Midbrain (tissue), 1 donor: ENCODE measurements around the gene LAMA3.
A peak's percentile ranks its signal among the peaks of the same experiment; 100 is the strongest.

Experiments used
- DNase-seq: peaks from one replicate; lab custom pipeline; 2025; lab: John Stamatoyannopoulos, UW

LAMA3 gene

DNA sequence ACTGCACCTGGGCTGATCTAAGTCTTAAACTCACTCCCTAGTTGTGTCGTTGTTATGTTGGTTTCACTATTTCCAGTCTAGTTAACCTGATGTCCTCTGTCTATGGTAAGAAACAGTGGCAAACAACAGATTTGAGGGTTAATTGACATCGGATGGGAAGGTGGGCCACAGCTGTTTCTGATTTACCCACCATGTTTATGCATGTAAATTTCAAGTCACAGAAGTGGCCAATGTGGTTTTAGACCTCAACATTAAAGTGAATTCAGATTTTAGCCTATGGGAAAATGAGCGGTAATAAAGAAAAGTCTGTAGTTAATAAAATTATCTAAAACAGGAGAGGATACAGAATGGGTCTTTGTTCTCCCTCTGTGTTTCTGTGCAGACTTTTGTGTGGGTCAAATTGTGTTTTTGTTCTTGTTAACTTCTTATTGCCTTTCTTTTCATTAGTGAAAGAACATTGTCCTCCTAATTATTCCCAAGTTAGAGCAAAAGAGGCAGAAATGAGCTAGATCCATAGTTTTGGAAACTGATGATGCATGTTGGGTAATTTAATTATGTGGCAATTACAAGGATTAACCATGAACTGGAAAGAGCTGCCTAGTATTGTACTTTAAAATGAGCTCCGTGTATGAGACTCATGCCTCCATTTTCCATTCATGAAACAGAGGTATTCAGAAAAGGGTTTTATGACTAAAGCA is 83.2 kb downstream of the LAMA3 start:
- DNase-seq: no peak

- no peak for DNase-seq
These were observed 87.1 kb downstream of the LAMA3 start for GRCh38 chr18:23776306-23776705.

GRCh38 chr18:23778828-23779227 is 89.6 kb downstream of the LAMA3 start:
- no peak for DNase-seq

- no peak for DNase-seq
These were observed 90.5 kb downstream of the LAMA3 start for GRCh38 chr18:23779696-23780303.

DNA sequence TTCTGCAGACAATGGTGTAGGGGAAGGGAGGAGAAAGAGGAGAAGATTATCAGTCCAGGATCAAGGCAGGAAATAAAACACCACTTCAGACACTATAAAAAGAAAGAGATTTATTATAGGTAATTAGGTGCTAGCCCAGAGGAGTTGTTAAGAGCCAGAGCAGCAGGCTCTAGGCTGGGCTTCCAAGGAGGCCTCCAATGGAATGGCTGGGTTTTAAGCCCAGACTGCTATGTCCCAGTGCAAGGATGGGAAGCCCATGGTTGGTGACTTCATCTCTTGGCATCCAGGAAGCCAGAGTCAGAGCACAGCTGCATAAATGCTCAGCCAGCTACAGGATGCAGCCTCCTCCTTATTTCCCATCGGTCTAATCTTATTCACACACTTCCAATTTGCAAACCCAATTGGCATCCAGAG is 95.6 kb downstream of the LAMA3 start:
- no peak for DNase-seq

GRCh38 chr18:23793051-23793450 is 103.8 kb downstream of the LAMA3 start:
- no peak for DNase-seq

DNA sequence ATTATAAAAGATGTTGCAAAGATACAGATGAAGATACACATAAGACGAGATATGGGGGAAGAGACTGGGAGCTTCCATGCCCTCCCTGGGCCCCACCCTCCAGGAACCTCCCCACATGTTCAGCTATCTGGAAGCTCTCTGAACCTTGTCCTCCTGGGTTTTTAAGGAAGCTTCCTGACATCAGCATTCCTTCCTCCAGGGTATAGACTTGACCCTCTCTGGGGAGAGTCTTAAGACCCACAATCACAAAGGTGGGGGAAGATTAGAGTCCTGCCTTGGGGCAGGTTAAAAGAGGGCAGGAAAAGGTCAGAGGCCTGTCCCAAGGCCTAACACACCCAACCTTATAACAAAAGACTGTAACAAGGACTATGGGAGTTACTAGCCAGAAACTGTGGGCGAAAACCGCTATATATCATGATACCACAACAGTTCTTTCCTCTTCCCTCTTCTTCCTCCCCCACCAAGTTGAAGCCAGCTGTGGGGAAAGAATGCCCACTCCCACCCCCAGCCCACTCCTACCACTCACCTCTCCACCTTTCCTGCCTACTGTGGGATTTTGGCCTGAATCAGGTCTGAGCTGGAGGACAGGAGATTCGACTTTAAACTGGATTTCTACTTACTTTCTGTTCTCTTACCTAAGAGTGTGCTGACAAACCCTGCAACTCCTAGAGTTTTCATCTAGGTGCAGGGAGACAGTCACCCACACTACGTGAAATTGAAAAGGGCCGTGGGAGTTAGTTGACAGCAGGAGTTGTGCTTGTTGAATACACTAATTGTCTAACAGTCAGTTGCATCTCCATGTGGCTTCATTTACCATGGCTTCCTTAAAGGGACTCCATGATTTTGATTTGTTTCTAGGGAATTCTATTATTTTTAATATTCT is 105.0 kb downstream of the LAMA3 start:
- no peak for DNase-seq

DNA sequence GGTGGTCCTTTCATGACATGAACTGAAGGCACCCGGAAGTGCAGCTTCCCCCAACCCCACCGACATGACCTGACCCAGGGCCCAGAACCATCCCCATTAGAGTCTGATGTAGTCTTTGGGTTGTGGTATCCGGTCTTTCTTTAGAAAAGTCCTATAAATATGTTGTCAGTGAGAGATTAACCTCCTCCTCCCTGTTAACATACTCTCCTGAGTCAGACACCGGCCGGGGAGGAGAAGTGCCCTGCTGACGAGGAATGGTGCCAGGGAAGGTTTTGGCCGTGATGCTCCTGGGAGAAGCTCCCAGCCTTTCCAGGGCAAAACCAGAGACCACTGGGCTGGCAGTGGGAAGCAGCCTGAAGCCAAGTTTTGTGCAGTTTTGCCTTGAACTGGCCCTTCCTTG is 109.0 kb downstream of the LAMA3 start:
- no peak for DNase-seq

DNA sequence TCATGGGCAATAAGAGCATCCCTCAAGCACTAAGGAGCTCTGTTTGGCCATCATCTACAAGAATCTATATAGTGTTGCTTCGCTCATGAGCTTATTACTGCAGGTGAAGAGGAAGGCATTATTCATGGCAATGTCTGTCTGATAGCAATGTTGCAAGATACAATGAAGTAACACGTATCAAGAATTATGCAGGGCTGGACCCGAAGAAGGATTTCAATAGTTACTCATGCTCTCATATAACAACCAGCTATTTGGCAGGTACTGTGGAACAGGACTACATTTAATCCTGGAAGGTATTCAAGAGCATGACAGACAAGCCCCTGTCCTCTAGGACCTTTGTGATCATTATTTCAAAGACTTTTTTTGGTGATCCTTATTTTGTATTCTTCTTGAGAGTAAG is 109.6 kb downstream of the LAMA3 start:
- DNase-seq: no peak

DNA sequence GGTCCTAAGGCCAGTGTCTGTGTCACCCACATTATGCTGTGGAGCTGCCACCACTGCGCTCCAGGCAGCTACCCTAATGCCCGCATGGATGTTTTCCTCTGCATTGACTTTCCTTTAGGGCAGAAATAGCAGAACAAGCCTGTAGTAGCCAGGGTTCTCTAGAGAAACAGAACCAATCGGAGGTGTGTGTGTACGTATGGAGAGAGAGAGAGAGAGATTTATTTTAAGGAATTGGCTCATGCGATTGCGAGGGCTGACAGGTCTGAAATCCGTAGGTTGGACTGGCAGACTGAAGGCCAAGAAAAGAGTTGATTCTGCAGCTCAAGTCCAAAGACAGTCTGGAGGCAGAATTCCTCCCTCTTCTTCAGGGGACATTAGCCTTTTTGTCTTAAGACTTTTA is 110.3 kb downstream of the LAMA3 start:
- no peak for DNase-seq

DNA sequence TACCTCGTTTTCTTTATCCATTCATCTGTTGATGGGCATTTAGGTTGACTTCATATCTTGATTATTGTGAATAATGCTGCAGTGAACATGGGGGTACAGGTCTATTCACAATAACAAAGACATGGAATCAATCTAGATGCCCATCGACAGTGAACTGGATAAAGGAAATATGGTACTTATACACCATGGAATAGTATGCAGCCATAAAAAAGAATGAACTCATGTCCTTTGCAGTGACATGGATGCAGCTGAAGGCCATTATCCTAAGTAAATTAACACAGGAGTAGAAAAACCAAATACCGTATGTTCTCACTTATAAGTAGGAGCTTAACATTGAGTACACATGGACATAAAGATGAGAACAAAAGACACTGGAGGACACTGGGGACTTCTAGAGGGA is 111.6 kb downstream of the LAMA3 start:
- no peak for DNase-seq

DNA sequence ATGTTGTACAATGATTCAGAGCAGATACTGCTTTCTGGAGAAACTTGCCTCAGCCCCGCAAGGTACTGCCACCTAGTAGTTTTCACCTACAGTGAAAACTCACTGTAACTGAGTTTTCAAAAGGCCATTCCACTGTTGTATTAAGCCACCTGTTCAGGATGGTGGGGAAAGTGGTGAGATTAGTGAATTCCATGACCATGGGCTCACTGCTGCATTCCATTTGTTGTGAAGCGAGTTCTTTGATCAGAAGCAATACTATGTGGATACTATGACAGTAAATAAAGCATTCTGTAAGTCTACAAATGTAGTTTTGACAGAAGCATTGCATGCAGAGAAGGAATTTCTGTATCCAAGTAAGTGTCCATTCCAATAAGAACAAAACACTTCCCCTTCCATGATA is 113.6 kb downstream of the LAMA3 start:
- DNase-seq: no peak

- no peak for DNase-seq
These were observed 114.5 kb downstream of the LAMA3 start for GRCh38 chr18:23803755-23804154.

- DNase-seq: no peak
These were observed 116.6 kb downstream of the LAMA3 start for GRCh38 chr18:23805898-23806297.

DNA sequence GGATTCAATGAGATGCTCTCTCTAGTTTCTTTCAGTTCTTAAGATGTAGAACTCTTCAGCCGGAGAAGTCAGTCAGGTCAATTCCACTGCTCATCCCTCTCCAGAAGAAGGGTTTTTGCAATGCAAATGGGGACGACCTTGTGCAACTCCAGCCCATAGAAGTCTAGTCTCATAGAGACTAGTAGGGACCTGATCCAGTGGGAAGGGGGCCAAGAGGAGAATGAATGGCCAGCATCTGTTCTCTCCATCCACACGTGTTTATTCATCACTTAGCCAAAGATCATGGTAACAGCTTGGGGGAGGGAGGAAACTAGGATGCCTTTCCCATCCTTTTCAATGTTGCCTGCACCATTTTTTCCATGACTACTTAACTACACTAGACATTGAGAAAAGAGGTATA is 120.2 kb downstream of the LAMA3 start:
- DNase-seq: no peak

- no peak for DNase-seq
These were observed 121.1 kb downstream of the LAMA3 start for GRCh38 chr18:23810396-23810795.

DNA sequence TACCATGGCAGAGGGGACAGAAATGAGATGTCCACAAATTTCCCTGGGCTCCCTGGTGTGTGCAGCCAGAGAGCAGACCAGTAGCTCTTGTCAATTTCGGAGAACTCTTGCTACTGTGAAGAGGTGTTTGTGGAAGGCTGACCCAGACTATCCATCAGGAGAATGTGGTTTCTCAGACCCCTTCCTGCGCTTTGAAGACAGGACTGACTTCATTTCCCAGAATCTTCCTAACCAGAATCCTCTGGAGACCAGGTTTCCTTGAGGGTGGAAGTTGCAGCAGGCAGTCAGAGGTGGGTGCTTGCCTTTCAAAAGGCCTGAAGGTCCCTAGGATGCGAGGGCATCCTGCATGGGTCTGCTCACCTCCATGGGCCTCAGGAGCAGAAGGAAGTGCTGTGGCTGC is 121.9 kb downstream of the LAMA3 start:
- DNase-seq: no peak

GRCh38 chr18:23812546-23813440 is 123.5 kb downstream of the LAMA3 start:
- peak; percentile 41 for DNase-seq

DNA sequence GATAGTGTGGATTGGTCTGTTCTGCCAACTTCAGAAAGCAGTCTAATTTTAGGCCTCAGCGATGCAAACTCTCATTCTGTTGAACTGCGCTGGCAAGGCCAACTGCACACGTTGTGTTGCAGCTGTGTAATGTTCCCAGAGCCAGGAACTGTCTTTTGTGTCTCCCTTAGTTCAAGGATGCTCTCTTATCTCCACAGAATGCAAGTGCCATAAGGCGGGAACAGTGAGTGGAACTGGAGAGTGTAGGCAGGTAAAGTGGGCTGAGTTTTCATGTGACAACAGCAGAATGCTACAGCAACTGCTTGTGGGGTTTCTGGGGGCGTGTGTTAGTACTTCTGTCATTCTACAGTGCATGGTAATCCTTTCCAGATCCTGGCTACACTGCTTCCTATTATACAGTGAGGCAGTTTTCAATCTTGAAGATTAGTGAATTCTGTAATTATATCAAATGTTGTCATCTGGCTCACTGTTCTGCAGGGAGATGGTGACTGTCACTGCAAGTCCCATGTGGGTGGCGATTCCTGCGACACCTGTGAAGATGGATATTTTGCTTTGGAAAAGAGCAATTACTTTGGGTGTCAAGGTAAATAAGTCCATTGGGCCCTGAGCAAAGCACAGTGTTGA is 125.8 kb downstream of the LAMA3 start:
- DNase-seq: no peak

DNA sequence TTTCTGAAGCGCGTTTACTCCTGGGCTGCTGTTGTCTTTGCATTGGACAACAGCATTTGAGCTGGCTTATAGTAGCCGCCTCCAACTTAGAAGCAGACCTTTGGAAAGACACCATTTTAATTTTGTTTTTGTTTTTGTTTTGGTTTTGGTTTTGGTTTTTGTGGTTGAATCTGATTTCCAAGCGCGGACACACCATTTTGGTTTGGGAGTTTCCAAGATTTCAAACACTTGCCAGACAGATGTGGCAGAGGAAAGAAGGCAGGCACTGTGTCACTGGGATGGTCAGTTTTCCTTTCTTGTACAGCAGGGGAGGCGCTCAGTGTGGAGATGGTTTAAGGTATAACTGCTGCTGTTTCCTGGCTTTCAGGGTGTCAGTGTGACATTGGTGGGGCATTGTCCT is 126.8 kb downstream of the LAMA3 start:
- DNase-seq: no peak

GRCh38 chr18:23816740-23817139 is 127.5 kb downstream of the LAMA3 start:
- no peak for DNase-seq

DNA sequence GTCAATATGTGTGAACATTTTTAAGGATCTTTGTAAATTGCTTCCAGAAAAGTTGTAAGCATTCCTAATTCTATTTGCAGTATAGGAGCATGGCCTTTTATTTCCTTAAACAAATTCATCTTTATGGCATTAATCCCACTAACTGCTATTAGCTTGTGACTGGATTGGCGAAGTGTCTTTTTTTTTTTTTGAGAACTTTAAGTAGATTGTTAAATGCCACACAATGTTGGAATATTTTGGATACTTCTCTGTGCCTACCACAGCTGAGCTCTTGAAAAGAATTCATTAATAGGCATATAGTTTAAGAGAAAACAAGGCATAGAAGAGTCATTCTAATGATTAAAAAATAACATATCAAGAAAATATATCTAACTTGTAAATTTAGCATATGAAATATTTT is 129.7 kb downstream of the LAMA3 start:
- no peak for DNase-seq
